ENCODE data around the gene SULT1C4.
"Not testable (repeated sequence)": the region's sequence is repeated elsewhere in the genome, so short reads cannot be mapped to it uniquely, and the experiment has no call there.

Gene SULT1C4

GRCh38 chr2:108377815-108378630 lies at the start of gene SULT1C4:
Gene SULT1C4, plus strand, starts transcription at chr2:108377954. Its CDS starts 384 bp downstream, at chr2:108378338.
- no peak for DNase-seq

DNA sequence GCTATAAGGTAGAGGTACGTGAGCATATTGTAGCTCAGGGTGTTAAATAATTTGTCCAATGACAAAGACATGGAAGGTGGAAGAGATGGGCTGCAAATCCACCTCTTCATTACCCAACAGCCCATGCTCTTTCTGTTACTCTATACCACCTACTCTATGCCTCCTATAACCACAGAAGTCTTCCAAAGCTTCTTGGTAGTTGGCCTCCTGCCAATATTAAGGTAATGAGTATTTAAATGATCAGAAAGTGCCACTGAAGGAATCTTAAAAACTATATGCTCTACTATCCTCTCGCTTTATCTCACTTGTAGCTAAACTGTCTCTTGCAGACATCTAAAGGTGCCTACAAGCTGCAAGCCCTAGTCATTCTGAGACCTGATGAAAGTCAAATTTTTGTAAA lies 48.0 kb upstream of the SULT1C4 start:
- DNase-seq = no peak

DNA sequence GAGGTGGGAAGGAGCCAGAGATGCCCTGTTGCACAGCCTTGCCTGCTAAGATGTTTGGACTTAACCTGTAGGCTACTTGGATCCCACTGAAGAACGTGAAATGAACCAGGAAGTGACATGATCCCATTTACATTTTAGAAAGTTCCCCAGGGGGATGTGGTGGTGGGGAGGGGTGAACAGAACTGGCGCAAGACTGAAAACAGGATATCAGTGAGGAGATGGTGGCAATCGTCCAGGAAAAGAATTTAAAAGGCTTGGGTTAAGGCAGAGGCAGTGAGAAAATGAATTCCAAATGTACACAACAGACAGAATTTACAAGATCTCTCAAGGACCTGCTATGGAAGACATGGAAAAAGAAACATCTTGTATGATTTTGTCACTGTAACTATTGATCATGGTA lies 46.8 kb upstream of the SULT1C4 start:
- no peak for DNase-seq

GRCh38 chr2:108345951-108346350 lies 31.8 kb upstream of the SULT1C4 start:
- DNase-seq = no peak

GRCh38 chr2:108346827-108347226 lies 30.9 kb upstream of the SULT1C4 start:
- no peak for DNase-seq

DNA sequence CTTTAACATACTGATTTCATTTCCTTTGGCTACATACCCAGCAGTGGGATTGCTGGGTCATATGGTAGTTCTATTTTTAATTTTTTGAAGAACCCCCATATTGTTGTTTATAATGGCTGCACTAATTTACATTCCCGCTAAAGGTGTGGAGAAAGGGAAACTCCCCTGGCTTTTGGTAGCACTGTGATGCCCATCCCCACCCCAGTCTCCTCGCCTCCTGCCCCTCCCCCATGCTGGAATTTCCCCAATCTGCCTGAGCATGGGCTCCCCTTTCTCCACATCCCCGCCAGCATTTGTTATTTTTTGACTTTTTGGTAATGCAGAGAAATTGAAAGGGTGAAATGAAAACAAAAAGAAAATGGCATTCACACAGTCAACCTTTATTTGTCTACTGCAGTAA lies 30.0 kb upstream of the SULT1C4 start:
- no peak for DNase-seq

GRCh38 chr2:108348816-108349570 lies 28.8 kb upstream of the SULT1C4 start:
- DNase-seq = no peak

- no peak for DNase-seq
Measured at GRCh38 chr2:108349571-108349928, 28.2 kb upstream of the SULT1C4 start.

- DNase-seq = no peak
Measured at GRCh38 chr2:108351889-108352288, 25.9 kb upstream of the SULT1C4 start.

- no peak for DNase-seq
Measured at GRCh38 chr2:108354136-108354535, 23.6 kb upstream of the SULT1C4 start.

GRCh38 chr2:108355906-108356734 lies 21.6 kb upstream of the SULT1C4 start:
- DNase-seq = no peak

- not testable (repeated sequence) for DNase-seq
Measured at GRCh38 chr2:108359336-108359735, 18.4 kb upstream of the SULT1C4 start.

DNA sequence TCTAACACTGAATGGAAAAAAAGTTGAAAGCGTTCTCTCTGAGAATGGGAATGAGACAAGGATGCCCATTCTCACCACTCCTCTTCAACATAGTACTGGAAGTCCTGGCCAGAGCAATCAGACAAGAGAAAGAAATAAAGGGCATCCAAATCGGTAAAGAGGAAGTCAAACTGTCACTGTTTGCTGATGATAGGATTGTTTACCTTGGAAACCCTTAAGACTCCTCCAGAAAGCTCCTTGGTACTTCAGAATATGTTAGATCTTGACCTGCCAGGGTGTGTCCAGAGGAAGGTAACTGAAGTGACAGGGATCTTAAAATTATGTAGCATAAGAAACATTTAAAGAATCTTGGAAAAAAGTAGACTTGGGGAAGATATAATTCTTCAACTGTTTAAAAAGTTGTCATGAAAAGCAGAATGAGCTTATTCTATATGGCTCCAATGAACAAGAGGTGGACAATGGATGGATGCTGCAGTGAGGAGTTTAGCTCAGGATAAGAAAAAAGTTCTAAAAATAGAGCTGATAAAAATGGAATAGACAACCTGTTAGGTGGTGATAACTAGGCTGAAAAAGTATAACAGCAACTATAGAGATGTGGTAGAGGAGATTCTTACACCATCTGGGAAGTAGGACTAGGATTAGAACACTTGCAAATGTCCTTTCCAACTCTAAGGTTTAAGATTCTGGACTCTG lies 16.8 kb upstream of the SULT1C4 start:
- no peak for DNase-seq

GRCh38 chr2:108363024-108363907 lies 14.5 kb upstream of the SULT1C4 start:
- no peak for DNase-seq

- no peak for DNase-seq
Measured at GRCh38 chr2:108363908-108364225, 13.9 kb upstream of the SULT1C4 start.

DNA sequence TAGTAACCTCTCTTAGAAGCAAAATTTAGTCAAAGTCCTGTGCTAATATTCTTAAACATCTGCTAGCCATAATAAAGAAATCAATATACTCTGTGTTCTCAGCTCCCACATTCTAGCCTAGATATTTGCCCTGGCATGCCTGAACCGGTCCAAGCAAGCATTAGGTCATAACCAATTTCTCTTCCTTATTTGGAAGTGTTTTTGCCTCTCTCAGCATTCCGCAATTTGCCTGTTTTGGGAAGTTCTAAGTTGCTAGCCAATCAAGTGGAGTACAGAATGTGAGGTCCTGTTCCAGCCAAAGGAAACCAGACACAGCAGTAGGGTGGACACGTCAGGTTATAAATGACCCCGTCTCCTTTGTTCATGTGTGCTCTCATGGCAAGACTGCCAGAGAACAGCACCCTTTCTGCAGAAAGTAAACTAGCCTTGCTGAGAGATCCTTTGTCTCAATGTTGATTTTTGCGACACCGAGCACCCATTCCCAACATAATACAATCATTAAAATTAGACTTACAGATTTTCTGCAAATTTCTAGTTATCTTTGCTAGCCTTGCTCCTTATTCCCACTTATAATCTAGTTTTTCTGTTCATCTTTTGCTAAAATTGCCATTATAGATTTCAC lies 13.0 kb upstream of the SULT1C4 start:
- no peak for DNase-seq

DNA sequence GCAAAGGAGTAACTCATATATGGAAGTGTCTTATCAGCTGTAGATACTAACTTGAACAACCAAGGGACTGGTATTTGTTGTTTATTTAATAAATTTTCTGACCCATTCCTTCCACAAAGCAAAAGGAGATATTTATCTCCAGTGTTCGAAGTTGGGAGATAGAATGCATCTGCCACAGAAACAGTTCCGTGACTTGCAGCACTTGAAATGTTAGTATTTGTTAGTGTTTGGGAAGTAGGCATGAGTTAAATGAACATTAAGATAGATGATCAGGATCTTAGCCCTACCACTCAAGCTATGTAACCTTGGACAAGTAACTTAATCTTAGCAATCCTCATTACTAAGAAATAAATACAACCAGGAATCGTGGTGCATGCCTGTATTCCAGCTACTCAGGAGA lies 12.1 kb upstream of the SULT1C4 start:
- no peak for DNase-seq

- DNase-seq = no peak
Measured at GRCh38 chr2:108367014-108367413, 10.7 kb upstream of the SULT1C4 start.

DNA sequence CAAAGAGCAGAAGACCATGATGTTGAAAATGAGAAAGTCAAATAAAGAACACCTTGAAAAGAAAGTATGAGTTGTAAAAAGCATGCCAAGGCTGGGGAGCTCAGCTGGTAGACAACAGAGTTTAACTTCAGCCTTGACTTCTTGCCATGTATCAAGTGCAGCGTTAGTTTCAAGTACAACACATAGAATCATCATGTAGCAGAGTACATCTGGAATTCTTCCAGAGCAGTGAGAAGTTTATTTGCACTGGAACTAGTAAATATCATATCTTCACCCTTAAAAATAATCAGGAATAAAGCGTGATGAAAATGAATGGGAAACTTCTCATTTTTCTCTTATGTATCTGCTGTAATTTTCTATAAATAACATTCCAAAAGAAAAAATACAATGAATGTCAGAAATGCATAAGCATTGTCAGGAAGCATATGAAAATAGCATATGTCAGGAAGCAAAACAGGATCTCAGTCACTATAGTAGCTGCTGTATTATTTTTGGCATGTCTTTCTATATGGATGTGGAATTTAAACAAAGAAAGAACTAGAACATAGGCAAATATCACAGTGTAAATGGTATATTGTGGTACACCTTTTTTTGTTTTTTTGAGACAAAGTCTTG lies 10.1 kb upstream of the SULT1C4 start:
- no peak for DNase-seq

- DNase-seq = no peak
Measured at GRCh38 chr2:108369153-108369552, 8.6 kb upstream of the SULT1C4 start.

DNA sequence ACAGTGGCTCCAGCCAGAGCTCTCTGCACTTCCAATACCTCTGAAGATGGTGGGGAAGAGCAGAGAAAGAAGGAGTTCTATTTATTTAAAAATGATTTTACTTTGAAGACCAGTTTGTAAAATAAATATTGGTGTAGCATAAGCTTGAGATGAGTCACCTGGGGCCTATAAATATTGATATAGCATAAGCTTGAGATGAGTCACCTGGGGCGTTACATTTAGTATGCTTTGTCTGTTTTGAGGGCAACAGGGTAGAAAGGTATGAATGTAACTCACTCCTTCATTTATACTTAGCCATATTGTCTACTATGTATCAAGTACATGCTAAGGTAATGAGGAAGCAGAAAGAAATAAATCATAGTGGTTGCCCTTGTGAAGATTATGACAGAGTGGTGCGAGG lies 7.7 kb upstream of the SULT1C4 start:
- no peak for DNase-seq

All from NCI-H1105 (cell line).